Measurements from ENCODE around the gene DENND1A. TPM values are rescaled to one million over a fixed set of nuclear protein-coding genes. Genes with fewer than 3 reads are reported as not detected.

DENND1A gene
- total RNA-seq, 1 donor from 2014 or later = 25.2 TPM

DNA sequence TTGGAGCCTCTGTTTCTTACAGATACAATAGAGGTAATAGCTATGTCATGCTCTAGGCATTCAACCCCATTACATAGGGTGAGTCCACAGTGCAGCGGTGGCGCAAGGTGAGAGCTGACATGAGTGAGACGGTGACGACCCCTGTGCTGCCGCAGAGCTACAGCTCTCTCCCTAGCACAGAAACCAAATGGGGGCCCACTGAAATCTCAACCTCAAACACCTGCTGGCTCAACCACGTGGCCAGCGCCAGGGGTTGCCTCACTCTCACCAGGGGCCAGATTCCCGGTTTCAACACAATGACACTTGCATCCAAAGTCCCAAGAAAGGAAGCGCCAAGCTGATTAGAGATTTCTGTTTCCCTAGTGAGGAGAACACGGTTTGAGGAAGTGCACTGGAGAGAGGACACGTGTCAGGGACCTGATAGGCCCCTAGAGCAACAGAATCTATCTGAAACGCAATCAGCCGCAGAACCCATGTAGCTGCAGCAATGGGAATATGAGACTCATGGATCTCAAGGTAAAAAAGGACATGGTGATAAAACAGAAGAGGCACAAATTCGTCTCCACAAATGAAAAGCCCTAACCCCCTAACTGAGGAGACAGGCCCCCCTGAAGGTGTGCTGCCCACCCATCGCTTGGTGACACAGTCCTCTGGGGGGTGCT is 459.7 kb downstream of the DENND1A start:
- intact Hi-C loops (cut with micrococcal nuclease) = no loop called here
- no peak overlapping the region for H3K4me3 Mint-ChIP-seq
- H3K27me3 Mint-ChIP-seq = no peaks in the 10 kb centered on the region
- TF ChIP-seq, protein P1, sequence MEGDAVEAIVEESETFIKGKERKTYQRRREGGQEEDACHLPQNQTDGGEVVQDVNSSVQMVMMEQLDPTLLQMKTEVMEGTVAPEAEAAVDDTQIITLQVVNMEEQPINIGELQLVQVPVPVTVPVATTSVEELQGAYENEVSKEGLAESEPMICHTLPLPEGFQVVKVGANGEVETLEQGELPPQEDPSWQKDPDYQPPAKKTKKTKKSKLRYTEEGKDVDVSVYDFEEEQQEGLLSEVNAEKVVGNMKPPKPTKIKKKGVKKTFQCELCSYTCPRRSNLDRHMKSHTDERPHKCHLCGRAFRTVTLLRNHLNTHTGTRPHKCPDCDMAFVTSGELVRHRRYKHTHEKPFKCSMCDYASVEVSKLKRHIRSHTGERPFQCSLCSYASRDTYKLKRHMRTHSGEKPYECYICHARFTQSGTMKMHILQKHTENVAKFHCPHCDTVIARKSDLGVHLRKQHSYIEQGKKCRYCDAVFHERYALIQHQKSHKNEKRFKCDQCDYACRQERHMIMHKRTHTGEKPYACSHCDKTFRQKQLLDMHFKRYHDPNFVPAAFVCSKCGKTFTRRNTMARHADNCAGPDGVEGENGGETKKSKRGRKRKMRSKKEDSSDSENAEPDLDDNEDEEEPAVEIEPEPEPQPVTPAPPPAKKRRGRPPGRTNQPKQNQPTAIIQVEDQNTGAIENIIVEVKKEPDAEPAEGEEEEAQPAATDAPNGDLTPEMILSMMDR (IDR thresholded peaks at IDR 0.05) = no peak
- no peak for ATAC-seq (ENCODE audit: low read depth)
- no peaks in the 10 kb centered on the region for H3K36me3 Mint-ChIP-seq (ENCODE audit: low read depth)
- peaks cover 6% of the 10 kb centered on the region for H3K4me1 Mint-ChIP-seq
- ChIA-PET CTCF (no interaction called here), POLR2A (no interaction called here)
- no peaks in the 10 kb centered on the region for H3K9me3 Mint-ChIP-seq
- H3K27ac Mint-ChIP-seq = no peak overlapping the region
- DNase-seq = no peak

DNA sequence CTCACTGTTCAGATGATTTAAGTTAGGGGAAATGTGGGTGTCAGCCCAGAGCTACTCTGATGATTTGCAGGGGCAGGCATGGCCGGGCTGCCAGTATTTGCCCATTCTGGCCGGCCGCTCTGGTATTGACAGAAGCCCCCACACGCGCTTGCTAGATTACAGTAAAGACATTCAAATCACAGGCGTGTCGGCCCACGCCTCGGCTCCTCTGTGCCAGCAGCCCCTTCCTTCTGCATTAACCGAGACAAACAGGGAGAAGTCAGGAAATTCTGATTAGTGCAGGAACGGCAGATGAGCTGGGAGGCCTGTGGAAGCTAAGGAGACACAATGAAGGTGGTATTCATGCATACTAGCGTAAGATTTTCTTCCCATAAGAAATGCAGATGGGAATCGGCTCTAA is 460.6 kb downstream of the DENND1A start:
- H3K36me3 Mint-ChIP-seq (ENCODE audit: low read depth) = peaks cover 1% of the 10 kb centered on the region
- ChIA-PET CTCF (no interaction called here), POLR2A (no interaction called here)
- ATAC-seq (ENCODE audit: low read depth) (no peak), DNase-seq (no peak)
- no peak overlapping the region for H3K4me3 Mint-ChIP-seq
- H3K27me3 Mint-ChIP-seq = no peaks in the 10 kb centered on the region
- H3K9me3 Mint-ChIP-seq = peaks cover 2% of the 10 kb centered on the region
- H3K27ac Mint-ChIP-seq = no peak overlapping the region
- peaks cover 6% of the 10 kb centered on the region for H3K4me1 Mint-ChIP-seq
- TF ChIP-seq, protein P1 (IDR thresholded peaks at IDR 0.05) = no peak
- intact Hi-C loops (cut with micrococcal nuclease) = no loop called here

DNA sequence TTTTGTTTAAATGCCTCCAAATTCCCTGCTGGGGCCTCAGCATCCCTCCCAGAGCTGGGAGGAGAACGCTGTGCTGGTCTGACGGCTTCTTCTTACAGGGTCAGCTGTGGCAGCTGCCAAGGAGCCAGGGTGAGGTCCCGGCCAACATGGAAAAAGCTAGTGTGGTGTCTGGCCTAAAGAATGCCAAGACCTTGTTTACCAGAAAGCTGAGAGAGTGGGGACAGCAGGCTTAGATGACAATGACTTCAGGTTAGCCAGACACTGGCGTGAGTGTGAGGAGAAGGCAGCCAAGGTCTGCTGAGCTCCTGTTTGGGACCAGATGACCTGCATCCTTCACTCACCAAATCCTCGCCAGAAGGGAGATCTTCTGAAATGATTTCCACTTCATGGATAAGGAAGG is 461.4 kb downstream of the DENND1A start:
- peaks cover 6% of the 10 kb centered on the region for H3K4me1 Mint-ChIP-seq
- TF ChIP-seq, protein P1 (IDR thresholded peaks at IDR 0.05) = no peak
- POLR2A ChIA-PET = no interaction called here
- H3K4me3 Mint-ChIP-seq = no peak overlapping the region
- no peak overlapping the region for H3K27ac Mint-ChIP-seq
- CTCF ChIA-PET = no interaction called here
- peaks cover 2% of the 10 kb centered on the region for H3K9me3 Mint-ChIP-seq
- ATAC-seq (ENCODE audit: low read depth) (no peak), DNase-seq (no peak)
- peaks cover 4% of the 10 kb centered on the region for H3K36me3 Mint-ChIP-seq (ENCODE audit: low read depth)
- H3K27me3 Mint-ChIP-seq = no peaks in the 10 kb centered on the region
- intact Hi-C loops (cut with micrococcal nuclease) = no loop called here

DNA sequence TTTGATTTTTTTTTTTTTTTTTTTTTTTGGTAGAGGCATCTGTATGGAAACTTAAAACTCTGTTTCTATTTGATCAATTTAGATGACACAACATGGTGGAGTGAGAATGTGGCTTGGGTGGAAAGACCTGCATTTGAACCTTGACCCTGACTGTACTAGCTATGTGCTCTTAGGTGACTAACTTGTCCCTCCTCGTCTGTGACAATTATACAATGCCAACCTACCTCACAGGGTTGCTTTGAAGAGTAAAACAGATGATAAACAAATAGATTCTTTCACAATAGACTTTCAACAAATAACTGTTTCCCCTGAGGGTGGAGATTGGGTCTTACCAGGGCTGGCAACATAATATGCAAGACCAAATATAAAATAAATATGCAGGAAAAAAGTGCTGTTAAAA is 464.6 kb downstream of the DENND1A start:
- ATAC-seq (ENCODE audit: low read depth) (no peak), DNase-seq (no peak)
- ChIA-PET CTCF (no interaction called here), POLR2A (no interaction called here)
- Mint-ChIP-seq H3K27ac (no peak overlapping the region), H3K36me3 (ENCODE audit: low read depth) (peaks cover 7% of the 10 kb centered on the region), H3K27me3 (no peaks in the 10 kb centered on the region), H3K4me3 (no peak overlapping the region), H3K4me1 (no peaks in the 10 kb centered on the region), H3K9me3 (peaks cover 2% of the 10 kb centered on the region)
- TF ChIP-seq, protein P1 (IDR thresholded peaks at IDR 0.05) = no peak
- intact Hi-C loops (cut with micrococcal nuclease) = no loop called here

DNA sequence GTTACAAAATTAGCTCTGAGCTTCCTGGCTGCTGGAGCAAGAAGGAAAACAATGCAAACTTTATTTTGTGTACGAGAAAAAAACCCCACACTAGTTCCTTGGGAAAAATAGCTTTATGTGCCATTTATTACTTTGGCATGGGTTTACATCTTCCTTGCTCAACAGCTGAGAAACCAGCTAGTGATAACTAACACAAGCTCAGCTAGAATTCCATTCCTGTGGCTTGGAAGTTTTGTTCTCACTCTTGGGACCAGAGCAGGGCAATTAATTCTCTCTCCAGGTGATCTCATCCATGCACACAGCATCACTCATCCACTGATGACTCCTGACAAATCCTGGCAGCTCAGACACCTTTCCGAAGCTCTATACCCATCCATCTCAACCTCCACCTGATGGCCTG is 469.8 kb downstream of the DENND1A start:
- ChIA-PET CTCF (interaction anchor here (0.7 kb wide), 1 partner anchor 551 kb away, joined by 3 read pairs; no protein-coding TSS in a partner anchor), POLR2A (no interaction called here)
- H3K27ac Mint-ChIP-seq = no peak overlapping the region

More for the DNA sequence above, 469.8 kb downstream of the DENND1A start:
- intact Hi-C loops (cut with micrococcal nuclease) = no loop called here
- no peak overlapping the region for H3K4me3 Mint-ChIP-seq
- TF ChIP-seq, protein P1 (IDR thresholded peaks at IDR 0.05) = no peak
- H3K9me3 Mint-ChIP-seq = peaks cover 2% of the 10 kb centered on the region
- no peaks in the 10 kb centered on the region for H3K27me3 Mint-ChIP-seq
- peaks cover 29% of the 10 kb centered on the region for H3K36me3 Mint-ChIP-seq (ENCODE audit: low read depth)
- no peak for ATAC-seq (ENCODE audit: low read depth)
- DNase-seq = no peak
- H3K4me1 Mint-ChIP-seq = no peaks in the 10 kb centered on the region

Measured in activated B cell treated with CpG ODN at 0.5 μM for 24 hours (primary cell).